Thoracic aorta endothelial cell (primary cell): ENCODE results near the gene CITED4. TPM values are rescaled to one million over a fixed set of nuclear protein-coding genes. Genes with fewer than 3 reads are reported as not detected.

Source experiments
- total RNA-seq: library from RNA; depleted of rRNA; stranded (reverse); fragments of >200 nt; gene quantifications from 2 replicates; pipeline ENCODE4 v1.2.3, GENCODE V29; 2012

CITED4 gene, protein sequence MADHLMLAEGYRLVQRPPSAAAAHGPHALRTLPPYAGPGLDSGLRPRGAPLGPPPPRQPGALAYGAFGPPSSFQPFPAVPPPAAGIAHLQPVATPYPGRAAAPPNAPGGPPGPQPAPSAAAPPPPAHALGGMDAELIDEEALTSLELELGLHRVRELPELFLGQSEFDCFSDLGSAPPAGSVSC
- total RNA-seq = 3.7 and 5.2 TPM in 2 replicates

GRCh38 chr1:40862008-40862863, at the start of gene CITED4:
CITED4 (minus strand) TSS chr1:40862363; CDS start chr1:40862127, 236 bp downstream.

Other genes starting within 250 kb of the CITED4 start
- 0.13 and 0.22 TPM in 2 replicates for gene RIMS3, start 196.7 kb downstream of the CITED4 start, total RNA-seq
- 19.7 and 24.3 TPM in 2 replicates for gene NFYC, start 170.7 kb downstream of the CITED4 start, total RNA-seq
- gene KCNQ4, start 78.6 kb downstream of the CITED4 start, total RNA-seq = 0.07 and 0.13 TPM in 2 replicates
- 49.3 and 51.0 TPM in 2 replicates for gene CTPS1, start 117.3 kb upstream of the CITED4 start, total RNA-seq
- gene SLFNL1, start 159.4 kb upstream of the CITED4 start, total RNA-seq = 0.27 and 0.29 TPM in 2 replicates